HepG2 (cell line): ENCODE data around the gene NOL12. TPM values are rescaled to one million over a fixed set of nuclear protein-coding genes. Genes with fewer than 3 reads are reported as not detected.

Experiments
- CBFB ChIP-seq: sonication (generic); formaldehyde crosslinking; IDR thresholded peaks from 2 replicates; pipeline ENCODE4 v1.4.0; 2020; ENCODE audit warnings: missing genetic modification reagents
- HOXA7 ChIP-seq: sonication (generic); formaldehyde crosslinking; IDR thresholded peaks from 2 replicates; pipeline ENCODE4 v1.8.1; 2022; ENCODE audit warnings: mild to moderate bottlenecking, missing genetic modification reagents, moderate library complexity
- KMT2B ChIP-seq: IDR thresholded peaks from 2 replicates; pipeline ENCODE4 v1.6.1; 2016; ENCODE audit warnings: missing genetic modification reagents, missing compliant biosample characterization
- REL ChIP-seq: sonication (generic); formaldehyde crosslinking; conservative IDR thresholded peaks from 2 replicates; pipeline ENCODE4 v1.8.0; 2022; ENCODE audit warnings: mild to moderate bottlenecking, missing genetic modification reagents, moderate library complexity
- RELA ChIP-seq: sonication (generic); formaldehyde crosslinking; IDR thresholded peaks from 2 replicates; pipeline ENCODE4 v1.4.0; 2020; ENCODE audit warnings: missing genetic modification reagents
- RFXANK ChIP-seq: IDR thresholded peaks from 2 replicates; pipeline ENCODE4 v1.6.1; 2016
- ZNF260 ChIP-seq: sonication (generic); formaldehyde crosslinking; IDR thresholded peaks from 2 replicates; pipeline ENCODE4 v1.4.0; 2020; ENCODE audit warnings: missing genetic modification reagents, low read depth, mild to moderate bottlenecking, borderline replicate concordance
- ZNF30 ChIP-seq: sonication (generic); formaldehyde crosslinking; IDR thresholded peaks from 2 replicates; pipeline ENCODE4 v1.5.0; 2020; ENCODE audit warnings: mild to moderate bottlenecking, missing genetic modification reagents
- ZNF432 ChIP-seq: sonication (generic); formaldehyde crosslinking; IDR thresholded peaks from 2 replicates; pipeline ENCODE4 v1.5.0; 2020; ENCODE audit warnings: missing genetic modification reagents, mild to moderate bottlenecking, borderline replicate concordance
- ZNF557 ChIP-seq: sonication (generic); formaldehyde crosslinking; IDR thresholded peaks from 2 replicates; pipeline ENCODE4 v1.4.0; 2020; ENCODE audit warnings: missing genetic modification reagents
- ZSCAN20 ChIP-seq: sonication (generic); formaldehyde crosslinking; IDR thresholded peaks from 2 replicates; pipeline ENCODE4 v1.4.0; 2020; ENCODE audit warnings: missing genetic modification reagents, mild to moderate bottlenecking, borderline replicate concordance
- polyA plus RNA-seq, 8 experiments: library from polyadenylated mRNA; depleted of rRNA in 3 of 8; stranded (reverse) in 7 of 8; unstranded in 1 of 8; fragments of >200 nt; fragmentation: Illumina TruSeq in 4 of 8; extraction: Trizol in 4 of 8; gene quantifications; 2 replicates each; pipeline versions ENCODE4 v1.2.1 to v1.2.3, GENCODE V29; 2011 to 2016; ENCODE audit warnings: low read depth in 4 of 8, missing spikeins in 1 of 8, mixed read lengths in 1 of 8; ENCODE audit not compliant: insufficient read depth in 1 of 8
- total RNA-seq, 5 experiments: library from RNA; depleted of rRNA; stranded (reverse); fragments of >200 nt; fragmentation: Illumina TruSeq; extraction: Trizol; gene quantifications; 2 replicates each; pipeline ENCODE4 v1.2.3, GENCODE V29; 2016; ENCODE audit warnings: low read depth in 1 of 5
- TF ChIP-seq, protein P1 (sequence below): sonication (generic); formaldehyde crosslinking; IDR thresholded peaks from 2 replicates; pipeline ENCODE4 v1.5.0; 2020; ENCODE audit warnings: mild to moderate bottlenecking, missing genetic modification reagents
- TF ChIP-seq, protein P2 (sequence below): sonication (generic); formaldehyde crosslinking; IDR thresholded peaks from 2 replicates; pipeline ENCODE4 v1.4.0; 2020; ENCODE audit warnings: mild to moderate bottlenecking, missing genetic modification reagents
- TF ChIP-seq, protein P3 (sequence below): sonication (generic); formaldehyde crosslinking; IDR thresholded peaks from 2 replicates; pipeline ENCODE4 v1.9.0; 2021; ENCODE audit warnings: missing genetic modification reagents, borderline replicate concordance

The NOL12 gene
- total and polyA plus RNA-seq, 2 of the 13 experiments (the other 11 are each of a cell fraction or from before 2014, with no cell fraction given), result 14.3 to 31.4 TPM

DNA sequence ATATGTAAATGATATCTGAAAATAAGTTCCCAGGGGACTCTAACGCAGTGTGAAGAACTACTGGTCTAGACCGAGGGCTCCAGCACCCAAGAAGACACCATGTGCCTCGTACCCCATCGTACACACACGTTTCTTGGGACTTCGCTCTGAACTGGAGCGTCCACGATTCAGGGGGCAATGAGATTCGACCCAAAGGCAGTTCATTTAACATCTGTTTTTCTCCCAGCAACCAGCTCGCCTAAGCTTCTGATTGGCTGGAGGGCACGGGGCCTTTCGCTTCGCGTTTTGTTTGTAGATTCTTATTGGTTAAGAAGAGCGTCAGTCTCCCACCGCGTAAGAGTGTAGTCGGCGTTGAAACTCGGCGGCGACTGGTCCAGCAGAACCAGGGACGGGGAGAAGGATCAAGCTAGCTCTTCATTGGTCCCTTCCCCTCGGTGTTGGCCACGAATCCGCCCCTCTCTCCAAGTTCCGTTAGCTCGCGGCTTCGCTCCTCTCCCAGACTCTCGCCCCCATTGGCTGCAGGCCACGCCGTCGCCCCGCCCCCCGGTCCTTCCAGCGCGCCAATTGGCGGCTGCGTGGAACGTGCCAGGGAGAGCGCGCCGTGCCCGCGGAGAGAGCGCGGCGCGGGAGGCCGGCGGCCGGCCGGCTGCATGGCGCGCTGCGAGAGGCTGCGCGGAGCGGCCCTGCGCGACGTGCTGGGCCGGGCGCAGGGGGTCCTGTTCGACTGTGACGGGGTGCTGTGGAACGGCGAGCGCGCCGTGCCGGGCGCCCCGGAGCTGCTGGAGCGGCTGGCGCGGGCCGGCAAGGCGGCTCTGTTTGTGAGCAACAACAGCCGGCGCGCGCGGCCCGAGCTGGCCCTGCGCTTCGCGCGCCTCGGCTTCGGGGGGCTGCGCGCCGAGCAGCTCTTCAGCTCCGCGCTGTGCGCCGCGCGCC is 27.7 kb upstream of the NOL12 start, which contains the start of gene PDXP (continued):
- TF ChIP-seq, protein P1, sequence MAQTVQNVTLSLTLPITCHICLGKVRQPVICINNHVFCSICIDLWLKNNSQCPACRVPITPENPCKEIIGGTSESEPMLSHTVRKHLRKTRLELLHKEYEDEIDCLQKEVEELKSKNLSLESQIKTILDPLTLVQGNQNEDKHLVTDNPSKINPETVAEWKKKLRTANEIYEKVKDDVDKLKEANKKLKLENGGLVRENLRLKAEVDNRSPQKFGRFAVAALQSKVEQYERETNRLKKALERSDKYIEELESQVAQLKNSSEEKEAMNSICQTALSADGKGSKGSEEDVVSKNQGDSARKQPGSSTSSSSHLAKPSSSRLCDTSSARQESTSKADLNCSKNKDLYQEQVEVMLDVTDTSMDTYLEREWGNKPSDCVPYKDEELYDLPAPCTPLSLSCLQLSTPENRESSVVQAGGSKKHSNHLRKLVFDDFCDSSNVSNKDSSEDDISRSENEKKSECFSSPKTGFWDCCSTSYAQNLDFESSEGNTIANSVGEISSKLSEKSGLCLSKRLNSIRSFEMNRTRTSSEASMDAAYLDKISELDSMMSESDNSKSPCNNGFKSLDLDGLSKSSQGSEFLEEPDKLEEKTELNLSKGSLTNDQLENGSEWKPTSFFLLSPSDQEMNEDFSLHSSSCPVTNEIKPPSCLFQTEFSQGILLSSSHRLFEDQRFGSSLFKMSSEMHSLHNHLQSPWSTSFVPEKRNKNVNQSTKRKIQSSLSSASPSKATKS, result no peak
- TF ChIP-seq ZNF432, result no peak
- TF ChIP-seq, protein P2, sequence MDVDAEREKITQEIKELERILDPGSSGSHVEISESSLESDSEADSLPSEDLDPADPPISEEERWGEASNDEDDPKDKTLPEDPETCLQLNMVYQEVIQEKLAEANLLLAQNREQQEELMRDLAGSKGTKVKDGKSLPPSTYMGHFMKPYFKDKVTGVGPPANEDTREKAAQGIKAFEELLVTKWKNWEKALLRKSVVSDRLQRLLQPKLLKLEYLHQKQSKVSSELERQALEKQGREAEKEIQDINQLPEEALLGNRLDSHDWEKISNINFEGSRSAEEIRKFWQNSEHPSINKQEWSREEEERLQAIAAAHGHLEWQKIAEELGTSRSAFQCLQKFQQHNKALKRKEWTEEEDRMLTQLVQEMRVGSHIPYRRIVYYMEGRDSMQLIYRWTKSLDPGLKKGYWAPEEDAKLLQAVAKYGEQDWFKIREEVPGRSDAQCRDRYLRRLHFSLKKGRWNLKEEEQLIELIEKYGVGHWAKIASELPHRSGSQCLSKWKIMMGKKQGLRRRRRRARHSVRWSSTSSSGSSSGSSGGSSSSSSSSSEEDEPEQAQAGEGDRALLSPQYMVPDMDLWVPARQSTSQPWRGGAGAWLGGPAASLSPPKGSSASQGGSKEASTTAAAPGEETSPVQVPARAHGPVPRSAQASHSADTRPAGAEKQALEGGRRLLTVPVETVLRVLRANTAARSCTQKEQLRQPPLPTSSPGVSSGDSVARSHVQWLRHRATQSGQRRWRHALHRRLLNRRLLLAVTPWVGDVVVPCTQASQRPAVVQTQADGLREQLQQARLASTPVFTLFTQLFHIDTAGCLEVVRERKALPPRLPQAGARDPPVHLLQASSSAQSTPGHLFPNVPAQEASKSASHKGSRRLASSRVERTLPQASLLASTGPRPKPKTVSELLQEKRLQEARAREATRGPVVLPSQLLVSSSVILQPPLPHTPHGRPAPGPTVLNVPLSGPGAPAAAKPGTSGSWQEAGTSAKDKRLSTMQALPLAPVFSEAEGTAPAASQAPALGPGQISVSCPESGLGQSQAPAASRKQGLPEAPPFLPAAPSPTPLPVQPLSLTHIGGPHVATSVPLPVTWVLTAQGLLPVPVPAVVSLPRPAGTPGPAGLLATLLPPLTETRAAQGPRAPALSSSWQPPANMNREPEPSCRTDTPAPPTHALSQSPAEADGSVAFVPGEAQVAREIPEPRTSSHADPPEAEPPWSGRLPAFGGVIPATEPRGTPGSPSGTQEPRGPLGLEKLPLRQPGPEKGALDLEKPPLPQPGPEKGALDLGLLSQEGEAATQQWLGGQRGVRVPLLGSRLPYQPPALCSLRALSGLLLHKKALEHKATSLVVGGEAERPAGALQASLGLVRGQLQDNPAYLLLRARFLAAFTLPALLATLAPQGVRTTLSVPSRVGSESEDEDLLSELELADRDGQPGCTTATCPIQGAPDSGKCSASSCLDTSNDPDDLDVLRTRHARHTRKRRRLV, result no peak
- no peak for TF ChIP-seq HOXA7 (CRISPR knock-in tag)
- TF ChIP-seq CBFB (CRISPR knock-in tag), result no peak
- TF ChIP-seq REL, result no peak
- no peak for TF ChIP-seq ZNF30 (CRISPR knock-in tag)
- no peak for TF ChIP-seq KMT2B (CRISPR knock-in tag)
- peak; percentile 99 for TF ChIP-seq RFXANK (CRISPR knock-in tag)
- no peak for TF ChIP-seq ZNF260
- TF ChIP-seq ZSCAN20 (CRISPR knock-in tag), result 0 out of 2 replicates have a peak, but pooled peaks have one; percentile 30
- no peak for TF ChIP-seq ZNF557 (CRISPR knock-in tag)
- TF ChIP-seq RELA, result no peak
- TF ChIP-seq, protein P3, sequence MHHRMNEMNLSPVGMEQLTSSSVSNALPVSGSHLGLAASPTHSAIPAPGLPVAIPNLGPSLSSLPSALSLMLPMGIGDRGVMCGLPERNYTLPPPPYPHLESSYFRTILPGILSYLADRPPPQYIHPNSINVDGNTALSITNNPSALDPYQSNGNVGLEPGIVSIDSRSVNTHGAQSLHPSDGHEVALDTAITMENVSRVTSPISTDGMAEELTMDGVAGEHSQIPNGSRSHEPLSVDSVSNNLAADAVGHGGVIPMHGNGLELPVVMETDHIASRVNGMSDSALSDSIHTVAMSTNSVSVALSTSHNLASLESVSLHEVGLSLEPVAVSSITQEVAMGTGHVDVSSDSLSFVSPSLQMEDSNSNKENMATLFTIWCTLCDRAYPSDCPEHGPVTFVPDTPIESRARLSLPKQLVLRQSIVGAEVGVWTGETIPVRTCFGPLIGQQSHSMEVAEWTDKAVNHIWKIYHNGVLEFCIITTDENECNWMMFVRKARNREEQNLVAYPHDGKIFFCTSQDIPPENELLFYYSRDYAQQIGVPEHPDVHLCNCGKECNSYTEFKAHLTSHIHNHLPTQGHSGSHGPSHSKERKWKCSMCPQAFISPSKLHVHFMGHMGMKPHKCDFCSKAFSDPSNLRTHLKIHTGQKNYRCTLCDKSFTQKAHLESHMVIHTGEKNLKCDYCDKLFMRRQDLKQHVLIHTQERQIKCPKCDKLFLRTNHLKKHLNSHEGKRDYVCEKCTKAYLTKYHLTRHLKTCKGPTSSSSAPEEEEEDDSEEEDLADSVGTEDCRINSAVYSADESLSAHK (CRISPR knock-in tag), result no peak
